SK-N-MC (cell line): Measurements from ENCODE around the gene C1R.

ENCODE experiments used
- EZH2 ChIP-seq: fragments of 200-600 bp; sonication (generic); IDR thresholded peaks from one replicate; pipeline ENCODE4 v1.6.1; 2017; ENCODE audit warnings: antibody characterized with exemption
- POLR2AphosphoS5 ChIP-seq: IDR thresholded peaks from 2 replicates; pipeline ENCODE4 v1.6.1; 2012; ENCODE audit warnings: mild to moderate bottlenecking, low read depth, low read length, borderline replicate concordance

DNA sequence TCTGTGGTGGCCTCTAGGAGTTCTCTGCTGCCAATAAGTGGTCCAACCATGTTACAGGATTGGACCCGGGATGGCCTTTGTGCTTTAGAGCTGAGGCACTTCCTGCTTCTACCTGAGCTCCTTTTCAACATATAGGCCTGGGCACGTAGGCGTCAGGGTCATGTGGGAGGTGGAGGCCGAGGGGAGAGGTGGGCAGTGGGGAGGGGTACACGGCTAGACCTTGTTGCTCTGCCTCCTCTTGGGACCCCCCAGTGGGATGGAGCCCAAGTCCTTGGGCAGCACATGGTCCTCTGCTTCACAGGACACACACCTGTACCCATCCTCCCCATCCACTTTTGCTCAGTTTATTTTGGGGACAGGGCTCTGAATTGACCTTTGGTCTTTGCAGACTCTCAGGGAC is 29.1 kb upstream of the C1R start:
- TF ChIP-seq EZH2 (no peak), POLR2AphosphoS5 (no peak)
